Measurements from ENCODE around the gene NTM. TPM values are rescaled to one million over a fixed set of nuclear protein-coding genes. Genes with fewer than 3 reads are reported as not detected.

Gene NTM
- total RNA-seq, 1 experiment from 2014 or later: 9.9 TPM

GRCh38 chr11:131418189-131418588 is 47.8 kb downstream of the NTM start:
- Histone ChIP-seq H3K27me3 (ENCODE audit: insufficient read depth, low read length) (no peaks in the 10 kb centered on the region), H2BK12ac (ENCODE audit: insufficient read length, low read depth, low read length) (no peak overlapping the region), H2BK20ac (ENCODE audit: low read depth, low read length, poor library complexity, severe bottlenecking) (no peak overlapping the region), H3K4me2 (ENCODE audit: insufficient read depth, insufficient read length, low read length) (no peak overlapping the region), H3K9me3 (ENCODE audit: control insufficient read depth, low read depth, low read length) (no peaks in the 10 kb centered on the region), H3K4me1 (ENCODE audit: insufficient read depth, low read length) (no peaks in the 10 kb centered on the region), H3K9ac (ENCODE audit: extremely low read depth, insufficient read length, low read length) (no peak overlapping the region), H4K5ac (ENCODE audit: insufficient read length, low read depth, low read length) (no peak overlapping the region), H3K14ac (ENCODE audit: insufficient read depth, low read length) (no peak overlapping the region; the same call in 1 of the 2 replicates), H3K18ac (ENCODE audit: insufficient read length, low read depth, low read length) (no peak overlapping the region), H2AK5ac (ENCODE audit: insufficient read length, low read length) (no peak overlapping the region), H3K23ac (ENCODE audit: insufficient read length, low read depth, low read length) (no peak overlapping the region), H4K20me1 (ENCODE audit: control insufficient read depth, insufficient read depth, insufficient read length) (no peaks in the 10 kb centered on the region), H3K56ac (ENCODE audit: insufficient read length, low read depth, low read length) (no peak overlapping the region), H4K91ac (ENCODE audit: insufficient read length, low read depth, low read length) (no peak overlapping the region), H3K23me2 (ENCODE audit: insufficient read length, low read depth, low read length, poor library complexity, severe bottlenecking) (no peaks in the 10 kb centered on the region), H3K27ac (ENCODE audit: insufficient read length, low read depth, low read length) (no peak overlapping the region), H3K4ac (ENCODE audit: low read depth, low read length) (no peak overlapping the region), H2BK120ac (ENCODE audit: low read depth, low read length, poor library complexity, severe bottlenecking) (no peak overlapping the region), H2BK15ac (ENCODE audit: low read depth, low read length) (no peak overlapping the region), H2BK5ac (ENCODE audit: insufficient read length, low read length) (no peak overlapping the region), H3K79me1 (ENCODE audit: insufficient read depth, low read depth, low read length, poor library complexity, severe bottlenecking) (no peaks in the 10 kb centered on the region), H3K79me2 (ENCODE audit: insufficient read depth, low read length) (no peaks in the 10 kb centered on the region), H3T11ph (ENCODE audit: low read length) (no peak overlapping the region), H4K8ac (replicated peaks; ENCODE audit: insufficient read length, low read depth, low read length) (no peak overlapping the region), H2AFZ (ENCODE audit: low read length) (no peak overlapping the region)
- Mint-ChIP-seq H3K27ac (no peak overlapping the region), H3K4me1 (peaks cover 9 to 10% of the 10 kb centered on the region in 2 experiments), H3K27me3 (ENCODE audit: low read depth) (no peaks in the 10 kb centered on the region), H3K4me3 (no peak overlapping the region), H3K36me3 (ENCODE audit: insufficient read depth in 1 of 3, low read depth in 3 of 3) (peaks cover 0 to 4% (median 0%) of the 10 kb centered on the region in 3 experiments; a peak in 2 of 7 replicates), H3K9me3 (no peaks in the 10 kb centered on the region)
- no peak for DNase-seq
- TF ChIP-seq CTCF (conservative IDR thresholded peaks at IDR 0.05): no peak
- no CpG with 5 or more reads among the region's 6 CpGs for WGBS (ENCODE audit: extremely low coverage, insufficient read length, low lambda C conversion rate)
